Sciatic nerve (tissue), 2 donors: ENCODE measurements around the gene NLRP5. TPM values are rescaled to one million over a fixed set of nuclear protein-coding genes. Genes with fewer than 3 reads are reported as not detected.
"Not testable (repeated sequence)": the region's sequence is repeated elsewhere in the genome, so short reads cannot be mapped to it uniquely, and the experiment has no call there.

Source experiments
- ATAC-seq: fragments of 200-7000 bp; cut with Tn5 transposase; one replicate; pipeline ENCODE4 v1.9.1; 2020; ENCODE audit warnings: mild to moderate bottlenecking, moderate library complexity
- DNase-seq: peaks from one replicate; pipeline ENCODE4 v3.0.0-alpha.2; 2020; ENCODE audit warnings: low spot score
- intact Hi-C: fragments of 100-400 bp; cut with DNase I; formaldehyde crosslinking; loops from one replicate; pipeline ENCODE4 v1.14.2; 2022
- total RNA-seq: library from RNA; stranded (reverse); fragmentation: NEBNext Ultra II Directional; extraction: Animal tissue kit (Norgen Biotek cat#: 25700); gene quantifications from one replicate; pipeline ENCODE4 v1.2.1, GENCODE V29; 2021
- donor health status: DM: no; HTN: no; CAD: no.
- donor health status: DM: no; HTN: no; CAD: no.

The NLRP5 gene
- not detected for total RNA-seq

DNA sequence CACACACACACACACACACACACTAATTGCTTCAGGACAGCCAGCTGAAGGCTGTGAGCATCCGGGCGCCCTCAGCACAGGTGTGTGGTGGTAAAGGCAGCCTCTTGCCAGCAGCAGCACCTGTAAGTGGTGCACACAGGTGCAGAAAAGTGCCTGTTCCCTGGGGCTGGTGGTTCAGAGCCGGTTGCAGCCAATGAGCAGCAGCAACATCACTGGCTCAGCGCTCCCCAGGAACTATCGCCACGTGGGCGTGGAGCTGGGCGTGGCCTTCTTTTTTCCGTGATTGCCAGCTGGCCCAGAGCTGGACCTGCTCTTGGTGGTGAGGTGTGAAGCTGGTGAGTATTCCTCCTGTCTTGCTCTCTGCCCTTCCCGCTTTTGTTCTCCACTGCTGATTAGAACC lies at the start of gene NLRP5:
TSS of gene NLRP5 (plus strand) at position 289 of the 400 bp plus-strand sequence.
- ATAC-seq (no peak), DNase-seq (no peak)
- intact Hi-C loops, result no loop called here

DNA sequence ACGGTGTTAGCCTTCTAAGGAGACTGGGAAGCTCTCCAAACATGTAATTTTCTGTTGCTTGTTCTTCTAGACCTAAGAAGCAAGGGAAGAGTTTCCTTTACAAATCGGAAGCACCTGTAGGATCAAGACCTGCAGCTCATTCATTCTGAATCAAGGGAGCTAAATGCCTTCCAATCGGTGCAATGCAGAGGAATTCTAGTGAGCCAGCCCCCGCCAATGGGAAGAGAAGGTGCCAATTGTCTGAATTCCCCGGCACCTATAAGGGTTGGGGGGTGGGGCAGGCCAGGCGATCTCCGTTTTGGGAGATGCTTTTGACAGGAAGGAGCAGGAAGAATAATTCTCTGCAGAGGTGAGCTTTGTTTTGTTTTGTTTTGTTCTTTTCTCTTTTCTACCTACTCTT lies 47.4 kb upstream of the NLRP5 start:
- ATAC-seq (no peak), DNase-seq (no peak)
- intact Hi-C loops, result no loop called here

DNA sequence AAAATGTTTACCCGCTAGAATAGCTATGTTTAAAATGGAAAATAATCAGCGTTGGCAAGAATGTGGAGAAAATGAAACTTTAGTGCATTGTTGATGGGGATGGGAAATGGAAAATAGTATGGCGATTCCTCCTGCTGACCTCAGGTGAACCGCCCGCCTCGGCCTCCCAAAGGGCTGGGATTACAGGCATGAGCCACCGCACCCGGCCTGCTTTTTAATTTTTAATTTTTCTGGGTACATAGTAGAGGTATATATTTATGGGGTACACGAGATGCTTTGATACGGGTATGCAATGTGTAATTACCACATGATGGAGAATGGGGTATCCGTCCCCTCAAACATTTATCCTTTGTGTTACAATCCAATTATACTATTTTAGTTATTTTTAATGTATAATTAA lies 46.3 kb upstream of the NLRP5 start:
- intact Hi-C loops, result no loop called here
- ATAC-seq, result no peak
- no peak for DNase-seq

DNA sequence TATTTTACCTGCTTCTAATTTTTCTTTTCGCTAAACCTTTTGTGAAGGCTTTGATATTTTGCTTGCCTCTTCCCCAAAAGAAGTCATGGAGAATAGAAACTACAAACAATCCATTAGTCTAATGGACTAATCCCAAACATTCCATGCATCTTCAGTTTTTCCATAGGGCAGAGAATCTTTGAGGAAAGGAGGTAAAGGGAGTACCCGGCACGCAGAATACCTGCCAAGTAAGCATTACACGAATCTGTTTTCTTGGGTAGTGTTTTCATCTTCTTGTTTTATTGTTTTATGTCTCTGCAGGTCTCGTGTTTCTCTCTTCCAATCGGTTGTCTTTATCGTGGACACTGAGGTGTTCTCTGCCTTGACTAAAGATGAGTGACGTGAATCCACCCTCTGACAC lies 39.0 kb upstream of the NLRP5 start, which contains the start of gene NLRP8:
TSS of gene NLRP8 (plus strand) at position 301 of the 400 bp plus-strand sequence.
- ATAC-seq, result no peak
- intact Hi-C loops, result no loop called here
- DNase-seq, result no peak

DNA sequence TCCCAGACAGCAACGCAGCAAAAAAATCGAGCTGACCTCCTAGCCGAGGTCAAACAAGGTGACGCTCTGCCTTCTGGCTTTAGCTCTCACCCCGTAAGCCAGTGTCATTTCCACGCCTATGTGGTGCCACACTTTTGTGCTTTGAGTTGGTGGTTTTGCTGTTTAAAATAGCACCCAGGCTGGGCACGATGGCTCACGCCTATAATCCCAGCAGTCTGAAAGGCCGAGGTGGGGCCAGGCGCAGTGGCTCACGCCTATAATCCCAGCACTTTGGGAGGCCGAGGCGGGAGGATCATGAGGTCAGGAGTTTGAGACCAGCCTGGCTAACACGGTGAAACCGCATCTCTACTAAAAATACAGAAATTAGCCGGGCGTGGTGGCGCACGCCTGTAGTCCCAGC lies 36.0 kb upstream of the NLRP5 start:
- ATAC-seq, DNase-seq, intact Hi-C loops: not testable (repeated sequence)

DNA sequence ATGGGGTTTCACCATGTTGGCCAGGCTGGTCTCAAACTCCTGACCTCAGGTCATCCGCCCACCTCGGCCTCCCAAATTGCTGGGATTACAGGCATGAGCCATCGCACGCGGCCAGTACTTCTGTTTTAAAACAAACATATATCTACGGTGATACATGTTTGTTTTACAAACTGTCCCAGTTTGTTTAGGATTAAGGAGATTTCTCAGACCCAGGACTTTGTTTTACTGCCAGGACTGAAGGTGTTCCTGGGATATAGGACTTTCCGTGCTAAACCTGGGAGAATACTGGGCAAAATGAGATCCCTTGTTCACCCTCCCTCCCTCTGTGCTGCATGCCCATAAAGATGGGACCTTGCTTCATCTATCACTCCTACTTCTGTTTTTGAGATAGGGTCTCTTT lies 30.1 kb upstream of the NLRP5 start:
- DNase-seq (no peak), ATAC-seq (no peak)
- intact Hi-C loops, result no loop called here

DNA sequence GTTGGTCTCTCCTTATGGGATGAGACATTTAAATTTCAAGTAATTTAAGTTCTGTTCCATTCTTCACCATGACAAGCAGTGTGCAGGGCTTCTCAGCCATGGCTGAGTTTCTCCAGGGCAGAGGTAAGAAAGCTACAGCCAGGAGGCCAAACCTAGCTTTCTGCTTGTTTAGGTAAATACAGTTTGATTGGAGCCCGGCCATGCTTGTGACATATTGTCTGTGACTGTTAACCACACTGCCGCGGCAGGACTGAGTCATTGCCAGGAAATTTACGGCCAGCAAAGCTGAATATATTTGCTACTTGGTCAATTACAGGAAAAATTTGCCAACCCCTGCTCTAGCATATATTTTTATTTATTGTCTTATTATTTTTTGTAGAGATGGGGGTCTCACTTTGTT lies 28.2 kb upstream of the NLRP5 start:
- DNase-seq (no peak), ATAC-seq (no peak)
- intact Hi-C loops, result no loop called here

DNA sequence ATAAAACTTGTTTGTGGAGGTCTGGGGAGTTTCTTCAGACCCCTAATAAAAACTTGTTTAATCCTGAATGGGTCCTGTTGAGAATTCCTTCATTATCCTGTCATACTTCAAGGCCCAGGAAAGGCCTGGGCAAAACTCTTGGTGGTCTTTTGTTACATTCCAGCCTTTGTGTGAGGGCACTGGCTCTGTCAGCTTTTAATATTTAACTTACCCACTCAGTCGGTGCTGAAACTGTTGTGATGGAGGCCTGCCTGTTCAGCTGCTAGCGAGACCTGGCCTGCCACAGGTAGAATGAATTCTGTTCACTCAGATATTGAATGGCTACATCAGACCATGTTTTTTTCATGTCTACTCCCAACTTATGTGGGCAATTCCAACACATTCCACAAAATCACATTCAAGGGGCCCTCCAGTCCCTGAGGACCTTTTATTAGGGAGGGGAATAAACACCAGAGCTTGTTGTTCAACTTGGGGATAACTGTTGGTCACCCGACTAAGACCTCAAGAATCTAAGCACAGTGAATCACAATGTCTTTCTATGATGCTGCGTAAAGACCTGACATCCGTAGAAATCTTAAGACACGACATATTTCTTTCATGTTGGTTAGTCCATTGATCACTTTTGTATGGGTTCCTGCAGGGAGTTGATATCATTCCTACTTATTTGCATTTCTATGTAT lies 26.4 kb upstream of the NLRP5 start:
- ATAC-seq, result no peak
- intact Hi-C loops, result no loop called here
- DNase-seq, result no peak

DNA sequence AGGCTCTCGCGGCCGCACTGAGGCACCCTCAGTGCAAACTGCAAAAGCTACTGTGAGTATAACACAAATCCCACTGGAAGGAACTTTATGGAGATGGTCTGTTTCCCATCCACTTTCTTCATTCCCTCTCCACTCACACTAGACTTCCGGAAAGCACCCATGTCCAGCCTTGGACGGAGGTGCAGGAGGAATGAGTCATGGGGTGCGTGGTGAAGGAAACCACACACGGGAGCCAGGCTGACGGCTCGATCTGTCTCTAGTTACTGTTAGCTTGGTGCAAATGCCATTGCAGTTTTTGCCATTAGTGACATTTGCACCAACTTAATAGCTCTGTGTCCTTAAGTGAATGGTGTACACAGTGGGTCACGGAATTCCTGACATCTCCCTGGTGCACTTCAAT lies 24.4 kb upstream of the NLRP5 start:
- no peak for DNase-seq
- ATAC-seq, result no peak

DNA sequence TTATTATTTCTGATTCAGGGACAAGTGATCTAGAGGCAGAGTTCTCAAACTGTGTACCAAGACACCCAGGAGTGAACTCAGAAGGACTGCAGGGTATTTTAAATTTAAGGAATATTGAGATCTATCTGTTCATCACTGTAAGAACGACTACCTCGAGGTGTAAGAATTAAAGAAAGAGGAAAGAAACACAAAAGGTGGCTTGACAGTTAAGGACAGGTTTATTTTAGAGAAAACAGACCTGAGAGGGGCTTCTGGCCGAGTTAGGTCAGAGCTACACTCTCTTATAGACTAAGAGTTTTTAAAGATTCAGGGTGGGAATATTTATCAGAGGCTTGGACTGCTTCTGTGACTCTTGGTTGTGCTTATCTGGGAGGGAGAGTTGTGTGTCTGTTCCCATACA lies 12.6 kb upstream of the NLRP5 start:
- no peak for DNase-seq
- no peak for ATAC-seq
- intact Hi-C loops, result no loop called here

More for the DNA sequence above, 24.4 kb upstream of the NLRP5 start:
- intact Hi-C loops, result no loop called here

DNA sequence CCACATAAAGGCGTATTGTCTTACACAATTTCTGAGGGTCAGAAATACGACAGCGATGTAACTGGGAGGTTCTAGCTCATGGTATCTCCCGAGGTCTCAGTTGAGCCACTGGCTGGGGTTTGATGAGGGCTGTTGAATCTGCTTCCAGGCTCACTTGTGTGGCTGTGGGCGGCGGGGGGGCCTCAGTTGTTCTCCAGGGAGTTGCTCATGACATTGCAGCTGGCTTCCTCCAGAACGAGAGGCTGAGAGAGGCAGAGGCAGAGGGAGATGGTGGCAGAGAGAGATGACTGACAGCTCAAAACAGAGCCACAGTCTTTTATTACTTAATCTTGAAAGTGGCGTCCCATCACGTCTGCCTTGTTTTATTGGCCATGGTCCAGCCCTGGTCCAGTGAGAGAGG lies 6.2 kb upstream of the NLRP5 start:
- DNase-seq, result no peak
- intact Hi-C loops, result no loop called here
- no peak for ATAC-seq

DNA sequence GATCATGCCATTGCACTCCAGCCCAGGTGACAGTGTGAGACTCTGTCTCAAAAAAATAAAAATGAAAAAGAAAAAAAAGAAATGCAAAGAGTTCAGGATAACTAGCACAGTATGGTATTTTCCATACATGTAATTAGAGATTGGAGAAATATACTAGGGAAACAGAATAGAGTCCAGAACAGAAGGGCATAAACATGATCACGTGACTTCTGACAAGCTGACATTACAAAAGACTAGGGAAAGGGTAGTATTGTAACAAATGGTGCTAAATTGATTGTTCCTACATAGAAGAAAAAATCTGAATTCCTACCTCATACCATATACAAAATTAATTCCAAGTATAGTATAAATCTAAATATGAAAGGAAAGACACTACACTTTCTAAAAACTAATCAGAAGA lies 1.3 kb upstream of the NLRP5 start:
- intact Hi-C loops, result no loop called here
- no peak for ATAC-seq
- DNase-seq, result no peak

DNA sequence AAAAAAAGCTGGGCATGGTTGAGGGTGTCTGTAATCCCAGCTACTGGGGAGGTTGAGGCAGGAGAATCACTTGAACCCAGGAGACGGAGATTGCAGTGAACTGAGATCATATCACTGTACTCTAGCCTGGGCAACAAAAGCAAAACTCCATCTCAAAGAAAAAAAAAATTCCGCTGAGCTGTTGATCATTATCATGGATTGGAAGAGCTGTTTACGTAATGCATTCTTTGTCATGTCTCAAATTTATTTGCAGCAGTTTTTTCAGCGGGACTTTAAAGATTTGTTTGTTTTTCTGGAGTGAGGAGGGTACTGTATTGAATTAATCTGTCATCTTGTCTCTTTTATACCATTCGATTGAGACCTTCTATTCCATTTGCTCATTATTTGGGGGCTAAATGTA lies 4.3 kb downstream of the NLRP5 start:
- ATAC-seq (no peak), DNase-seq (no peak)
- intact Hi-C loops, result no loop called here

DNA sequence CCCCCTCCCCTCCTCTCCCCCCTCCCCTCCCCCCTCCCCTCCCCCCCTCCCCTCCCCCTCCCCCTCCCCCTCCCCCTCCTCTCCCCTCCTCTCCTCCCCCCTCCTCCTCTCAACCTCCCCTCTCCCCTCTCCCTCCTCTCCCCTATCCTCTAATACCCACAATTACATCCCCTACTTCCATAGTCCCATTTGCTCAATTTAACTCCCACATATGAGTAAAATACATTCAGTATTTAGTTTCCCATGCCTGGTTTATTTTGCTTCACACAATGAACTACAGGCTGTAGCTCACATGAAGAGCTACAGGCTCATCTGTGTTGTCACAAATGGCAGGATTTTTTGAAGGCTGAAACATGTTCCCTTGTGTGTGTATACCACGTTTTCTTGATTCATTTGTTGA lies 6.9 kb downstream of the NLRP5 start:
- no peak for ATAC-seq
- no peak for DNase-seq
- intact Hi-C loops, result no loop called here

DNA sequence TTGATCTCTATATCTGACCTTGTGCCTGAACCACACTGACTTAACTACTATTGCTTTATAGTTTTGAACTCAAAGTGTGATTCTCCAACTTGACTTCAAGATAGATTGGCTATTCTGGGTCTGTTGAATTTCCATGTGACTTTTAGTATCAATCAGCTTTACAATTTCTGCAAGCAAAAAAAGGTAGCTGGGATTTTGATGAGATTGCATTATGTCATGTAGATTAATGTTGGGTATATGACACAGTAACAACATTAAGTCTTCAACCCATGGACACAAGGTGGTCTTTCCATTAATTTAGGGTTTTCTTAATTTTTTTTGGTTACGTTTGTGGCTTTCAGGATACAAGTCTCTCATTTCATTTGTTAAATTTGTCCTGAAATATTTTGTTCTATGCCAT lies 28.2 kb downstream of the NLRP5 start:
- DNase-seq (no peak), ATAC-seq (no peak)
- intact Hi-C loops, result no loop called here

DNA sequence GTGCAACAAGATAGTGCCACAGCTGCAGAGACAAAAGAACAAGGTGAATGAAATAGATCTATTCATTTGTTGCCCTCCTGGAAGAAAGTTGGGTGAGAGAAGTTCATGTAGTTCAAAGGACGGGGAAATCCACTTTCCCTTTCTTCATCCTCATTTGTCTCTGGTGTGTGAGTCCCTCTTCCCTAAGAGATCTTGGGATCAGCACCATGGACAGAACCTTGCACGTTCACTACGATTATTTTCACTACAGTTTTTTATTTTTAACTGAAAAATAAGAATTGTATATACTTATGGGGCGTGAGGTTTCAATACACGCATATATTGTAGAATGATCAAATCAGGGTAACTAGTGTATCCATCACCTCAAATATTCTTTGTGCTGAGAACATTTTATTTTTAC lies 29.2 kb downstream of the NLRP5 start:
- DNase-seq (no peak), ATAC-seq (no peak)
- intact Hi-C loops, result no loop called here

DNA sequence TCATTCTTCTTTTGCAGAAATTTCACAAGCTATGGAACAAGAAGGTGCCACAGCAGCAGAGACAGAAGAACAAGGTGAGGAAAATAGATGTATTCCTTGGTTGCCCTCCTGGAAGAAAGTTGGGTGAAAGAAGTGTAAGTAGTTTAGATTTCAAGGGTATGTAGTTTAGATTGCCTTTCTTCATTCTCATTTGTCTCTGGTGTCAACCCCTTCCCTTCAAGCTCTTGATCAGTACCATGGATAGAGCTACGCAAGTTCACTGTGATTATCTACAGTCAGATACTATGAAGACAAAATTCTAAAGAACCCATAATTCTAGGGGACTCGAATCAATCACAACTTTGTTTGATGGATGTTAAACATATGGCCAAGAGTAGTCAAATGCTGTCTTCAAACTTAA lies 32.8 kb downstream of the NLRP5 start:
- intact Hi-C loops, ATAC-seq, DNase-seq: not testable (repeated sequence)

DNA sequence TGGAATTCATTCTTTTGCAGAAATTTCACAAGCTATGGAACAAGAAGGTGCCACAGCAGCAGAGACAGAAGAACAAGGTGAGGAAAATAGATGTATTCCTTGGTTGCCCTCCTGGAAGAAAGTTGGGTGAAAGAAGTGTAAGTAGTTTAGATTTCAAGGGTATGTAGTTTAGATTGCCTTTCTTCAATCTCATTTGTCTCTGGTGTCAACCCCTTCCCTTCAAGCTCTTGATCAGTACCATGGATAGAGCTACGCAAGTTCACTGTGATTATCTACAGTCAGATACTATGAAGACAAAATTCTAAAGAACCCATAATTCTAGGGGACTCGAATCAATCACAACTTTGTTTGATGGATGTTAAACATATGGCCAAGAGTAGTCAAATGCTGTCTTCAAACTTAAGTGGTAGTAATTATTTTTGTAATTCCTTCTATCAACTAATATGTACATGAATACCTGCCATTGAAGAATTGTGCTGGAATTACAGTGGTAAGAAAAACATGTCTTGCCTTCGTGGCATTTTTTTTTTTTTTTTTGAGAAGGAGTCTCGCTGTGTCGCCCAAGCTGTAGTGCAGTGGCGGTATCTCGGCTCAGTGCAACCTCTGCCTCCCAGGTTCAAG lies 33.9 kb downstream of the NLRP5 start:
- ATAC-seq, intact Hi-C loops, DNase-seq: not testable (repeated sequence)

DNA sequence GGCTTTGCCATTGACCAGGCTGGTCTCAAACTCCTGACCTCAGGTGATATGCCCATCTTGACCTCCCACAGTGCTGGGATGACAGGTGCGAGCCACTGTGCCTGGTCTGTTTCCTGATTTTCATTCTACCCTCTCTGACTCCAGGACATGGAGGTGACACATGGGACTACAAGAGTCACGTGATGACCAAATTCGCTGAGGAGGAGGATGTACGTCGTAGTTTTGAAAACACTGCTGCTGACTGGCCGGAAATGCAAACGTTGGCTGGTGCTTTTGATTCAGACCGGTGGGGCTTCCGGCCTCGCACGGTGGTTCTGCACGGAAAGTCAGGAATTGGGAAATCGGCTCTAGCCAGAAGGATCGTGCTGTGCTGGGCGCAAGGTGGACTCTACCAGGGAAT lies 40.2 kb downstream of the NLRP5 start:
- no peak for DNase-seq
- ATAC-seq, result no peak
- intact Hi-C loops, result no loop called here

DNA sequence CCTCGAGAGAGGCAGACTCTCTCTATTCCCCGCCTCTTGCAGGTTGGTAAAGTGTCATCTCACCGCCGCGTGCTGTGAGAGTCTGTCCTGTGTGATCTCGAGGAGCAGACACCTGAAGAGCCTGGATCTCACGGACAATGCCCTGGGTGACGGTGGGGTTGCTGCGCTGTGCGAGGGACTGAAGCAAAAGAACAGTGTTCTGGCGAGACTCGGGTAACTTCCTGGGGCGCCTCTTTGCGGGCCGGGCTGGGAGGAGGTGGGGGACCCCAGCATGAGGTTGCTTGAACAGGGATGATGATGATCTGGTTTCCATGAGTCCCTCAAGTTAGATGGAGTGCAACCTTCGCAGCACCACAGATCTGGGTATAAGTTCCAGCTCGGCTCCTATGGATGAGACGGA lies 67.0 kb downstream of the NLRP5 start:
- ATAC-seq (no peak), DNase-seq (no peak)
- intact Hi-C loops, result no loop called here
